Activated CD4-positive, alpha-beta T cell treated with anti-CD3 and anti-CD28 coated beads for 1 hour (primary cell): ENCODE data around the gene WDR26.
A peak's percentile ranks its signal among the peaks of the same experiment; 100 is the strongest.
"Not testable (repeated sequence)": the region's sequence is repeated elsewhere in the genome, so short reads cannot be mapped to it uniquely, and the experiment has no call there.

Source experiments
- DNase-seq: peaks from one replicate; pipeline ENCODE4 v3.0.0-alpha.2; 2020

Gene WDR26

DNA sequence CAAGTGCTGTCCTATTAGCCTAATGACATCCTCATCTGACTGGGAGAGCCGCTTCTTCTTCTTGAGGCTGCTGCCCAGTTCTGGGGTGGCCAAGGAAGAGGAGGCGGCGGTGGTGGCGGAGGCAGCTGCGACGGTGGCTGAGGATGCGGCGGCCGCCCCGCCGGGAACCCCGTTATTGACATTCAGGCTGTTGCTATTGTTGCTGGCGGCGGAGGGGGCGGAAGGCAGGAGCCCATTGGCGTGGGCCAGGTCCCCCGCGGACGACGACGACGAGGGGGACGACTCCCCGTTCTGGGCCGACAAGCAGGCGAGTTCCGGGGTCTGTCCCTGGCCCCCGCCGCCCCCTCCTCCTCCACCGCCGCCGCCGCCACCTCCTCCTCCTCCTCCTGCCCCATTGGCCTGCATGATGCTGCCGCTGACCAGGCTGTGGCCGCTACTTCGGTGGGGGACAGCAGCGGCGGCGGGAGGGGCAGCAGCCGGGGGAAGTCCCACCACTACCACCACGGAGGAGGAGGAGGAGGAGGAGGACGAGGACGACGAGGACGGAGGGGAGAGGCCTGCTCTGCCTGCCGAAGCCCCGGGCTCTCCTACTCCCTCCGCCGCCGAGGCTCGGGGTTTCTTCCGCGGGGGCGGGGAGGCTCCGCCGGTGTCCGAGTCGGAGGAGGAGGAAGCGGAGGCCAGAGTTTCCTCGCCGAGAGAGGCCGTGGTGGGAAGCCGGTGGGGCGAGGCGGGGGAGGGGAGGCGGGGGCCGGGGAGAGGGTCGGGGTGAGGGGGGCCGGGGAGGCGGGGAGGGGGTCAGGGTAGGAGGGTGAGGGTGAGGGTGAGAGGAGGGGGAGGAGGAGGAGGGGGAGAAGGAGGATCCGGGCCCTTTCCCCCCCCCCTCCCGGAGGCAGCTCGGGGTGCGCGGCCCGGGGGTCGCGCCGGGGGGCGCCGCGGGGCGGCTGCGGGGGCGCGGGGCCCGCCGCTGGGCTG, 610 bp downstream of the WDR26 start:
- DNase-seq, result peak; percentile 22

GRCh38 chr1:224433041-224433691, 1.4 kb downstream of the WDR26 start:
- DNase-seq, result no peak

- no peak for DNase-seq
Observed at GRCh38 chr1:224432672-224433040, 1.9 kb downstream of the WDR26 start.

DNA sequence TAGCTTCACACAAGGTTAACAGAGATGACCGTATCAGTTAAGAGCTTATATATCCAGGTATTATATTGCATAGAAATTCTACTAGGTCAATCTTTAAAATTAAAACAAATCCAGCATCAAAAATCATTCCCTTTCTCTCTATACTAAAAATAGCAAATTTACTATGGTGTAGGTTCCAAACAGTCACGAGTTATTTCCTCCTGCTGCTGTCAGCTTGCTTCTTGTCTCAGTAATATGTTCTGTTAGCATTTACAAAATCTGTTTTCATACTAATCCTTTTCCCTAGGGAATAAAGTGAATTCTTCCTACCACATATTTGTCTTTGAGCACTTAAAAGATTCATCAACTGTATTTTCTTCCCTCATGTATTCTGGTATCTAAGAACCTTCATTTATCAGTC, 2.5 kb downstream of the WDR26 start:
- no peak for DNase-seq

- no peak for DNase-seq
Observed at GRCh38 chr1:224431726-224432125, 2.9 kb downstream of the WDR26 start.

DNA sequence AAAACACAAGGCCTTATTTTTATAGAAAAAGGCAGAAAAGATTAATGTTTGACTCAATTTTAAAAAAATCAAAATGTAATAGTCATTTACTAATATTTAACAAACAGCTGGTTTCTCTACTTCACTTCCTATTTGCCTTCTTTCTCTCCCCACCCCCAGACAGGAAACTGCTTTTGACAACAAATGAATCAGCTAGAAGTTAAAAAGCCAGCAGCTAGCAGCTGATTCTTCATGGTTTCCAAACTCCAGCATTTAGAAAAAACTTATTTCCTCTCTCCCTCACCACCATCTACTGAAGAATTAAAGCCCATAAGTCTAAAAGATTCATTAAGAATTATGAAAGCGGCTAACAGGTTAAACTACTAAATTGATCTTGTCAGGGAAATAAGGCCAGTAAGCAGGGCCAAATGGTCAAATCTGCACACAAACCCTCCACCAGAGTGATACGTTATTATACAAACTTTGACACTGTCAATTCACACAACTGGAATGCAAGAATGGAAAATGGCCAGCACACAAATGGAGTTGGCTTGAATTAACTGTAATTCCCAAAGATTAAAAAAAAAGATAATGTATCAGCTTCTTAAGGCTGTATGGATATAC, 4.0 kb downstream of the WDR26 start:
- DNase-seq, result no peak

DNA sequence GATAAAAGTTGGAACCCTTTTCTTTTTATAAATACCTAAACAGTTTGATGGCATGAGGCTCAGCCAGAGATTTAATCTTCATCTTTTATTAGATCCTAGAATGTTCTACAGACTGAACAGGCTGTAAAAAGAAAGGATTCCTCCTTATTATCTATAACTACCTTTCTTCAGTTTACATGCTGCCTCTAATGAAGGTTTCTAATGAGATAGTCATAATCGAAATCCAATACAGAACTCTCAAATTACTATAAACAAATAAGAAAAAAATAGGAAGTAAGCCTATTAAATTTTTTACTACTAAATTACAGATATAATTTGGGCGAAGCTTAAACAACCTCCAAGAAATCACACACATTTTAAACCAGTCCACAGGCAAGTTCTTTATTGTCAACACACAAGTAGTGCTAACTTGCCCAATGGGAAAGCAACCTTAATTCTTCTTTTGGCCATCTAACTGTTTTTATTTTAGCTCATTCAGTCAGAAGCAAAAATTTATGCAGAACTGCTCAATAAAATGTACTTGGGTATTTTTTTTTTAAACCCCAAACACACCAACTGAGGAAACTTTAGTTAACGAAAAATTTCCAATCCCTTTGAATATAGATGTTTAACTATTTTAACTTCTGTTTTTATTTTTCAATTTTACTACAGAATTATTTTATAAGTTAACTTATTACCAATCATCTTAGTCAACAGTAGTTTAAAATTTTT, 4.8 kb downstream of the WDR26 start:
- no peak for DNase-seq

- not testable (repeated sequence) for DNase-seq
Observed at GRCh38 chr1:224428713-224429112, 5.9 kb downstream of the WDR26 start.

DNA sequence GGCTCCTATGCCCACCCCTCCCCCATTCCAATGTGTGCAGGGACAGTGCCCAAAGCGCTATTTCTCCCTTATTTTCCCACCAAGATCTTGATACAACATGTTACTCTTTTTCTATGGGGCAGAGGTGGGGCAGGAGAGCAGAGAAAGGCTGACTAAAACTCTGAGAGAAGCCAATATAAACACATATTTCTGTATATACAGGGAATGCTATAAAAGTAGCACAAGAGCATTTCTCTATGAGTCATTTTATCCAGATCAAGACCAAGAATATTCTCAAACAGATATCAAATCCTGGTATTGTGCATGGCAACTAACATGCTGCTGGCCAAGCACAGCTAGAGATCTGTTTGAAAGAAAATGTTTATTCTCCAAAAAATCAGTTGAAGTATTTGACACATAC, 7.3 kb downstream of the WDR26 start:
- no peak for DNase-seq

- DNase-seq, result not testable (repeated sequence)
Observed at GRCh38 chr1:224426869-224427268, 7.7 kb downstream of the WDR26 start.

- no peak for DNase-seq
Observed at GRCh38 chr1:224425279-224425884, 9.2 kb downstream of the WDR26 start.

- no peak for DNase-seq
Observed at GRCh38 chr1:224420106-224420505, 14.5 kb downstream of the WDR26 start.

- no peak for DNase-seq
Observed at GRCh38 chr1:224411766-224412165, 22.8 kb downstream of the WDR26 start.

DNA sequence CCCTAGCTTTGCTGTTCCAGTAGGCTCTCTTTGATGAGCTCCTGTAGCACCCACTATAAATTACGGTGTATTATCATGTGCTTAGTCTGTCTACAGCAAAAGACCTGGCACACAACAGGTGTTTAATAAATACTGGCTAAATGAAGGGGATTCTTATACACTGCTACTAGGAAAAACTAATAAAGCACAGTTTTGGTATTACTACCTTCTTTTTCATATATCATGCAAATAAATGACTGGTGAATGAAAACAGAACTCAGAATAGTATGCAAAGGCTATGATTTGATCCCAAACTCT, 26.4 kb downstream of the WDR26 start:
- DNase-seq, result no peak

- DNase-seq, result no peak
Observed at GRCh38 chr1:224407571-224408293, 26.9 kb downstream of the WDR26 start.

DNA sequence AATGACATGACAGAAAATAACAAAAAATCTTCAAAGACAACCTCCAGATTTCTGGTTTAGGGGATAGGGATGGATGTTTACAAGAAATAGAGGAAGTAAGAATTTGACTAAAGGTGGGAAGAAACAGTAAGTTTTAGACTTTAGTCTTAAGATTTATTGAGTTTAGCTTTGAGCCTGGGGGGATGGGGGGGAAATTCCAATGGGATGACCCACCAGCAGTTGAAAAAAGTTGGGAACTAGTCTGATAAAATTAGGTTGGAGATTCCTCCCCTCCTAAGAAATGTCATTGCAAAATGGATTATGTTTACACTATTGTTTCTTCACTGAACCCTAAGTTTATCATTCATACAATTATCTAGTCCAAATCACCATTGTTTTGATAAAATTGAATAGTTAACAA, 28.4 kb downstream of the WDR26 start:
- DNase-seq, result no peak

DNA sequence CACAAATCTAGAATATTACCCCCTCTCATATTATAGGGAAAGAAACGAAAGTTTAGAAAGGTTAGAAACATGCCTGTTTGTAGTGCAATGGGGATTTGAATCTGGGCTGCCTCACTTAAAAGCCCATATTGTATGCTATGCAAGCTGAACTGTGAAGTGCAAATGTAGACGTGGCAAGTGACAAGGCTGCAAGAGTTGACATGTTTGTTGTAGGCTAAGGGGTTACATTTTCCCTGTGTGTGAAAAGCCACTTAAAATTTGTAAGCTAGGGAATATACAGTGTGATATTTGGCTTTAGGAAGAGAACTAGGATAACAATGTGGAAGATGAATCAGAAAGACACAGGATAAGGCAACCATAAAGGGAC, 29.0 kb downstream of the WDR26 start:
- no peak for DNase-seq

DNA sequence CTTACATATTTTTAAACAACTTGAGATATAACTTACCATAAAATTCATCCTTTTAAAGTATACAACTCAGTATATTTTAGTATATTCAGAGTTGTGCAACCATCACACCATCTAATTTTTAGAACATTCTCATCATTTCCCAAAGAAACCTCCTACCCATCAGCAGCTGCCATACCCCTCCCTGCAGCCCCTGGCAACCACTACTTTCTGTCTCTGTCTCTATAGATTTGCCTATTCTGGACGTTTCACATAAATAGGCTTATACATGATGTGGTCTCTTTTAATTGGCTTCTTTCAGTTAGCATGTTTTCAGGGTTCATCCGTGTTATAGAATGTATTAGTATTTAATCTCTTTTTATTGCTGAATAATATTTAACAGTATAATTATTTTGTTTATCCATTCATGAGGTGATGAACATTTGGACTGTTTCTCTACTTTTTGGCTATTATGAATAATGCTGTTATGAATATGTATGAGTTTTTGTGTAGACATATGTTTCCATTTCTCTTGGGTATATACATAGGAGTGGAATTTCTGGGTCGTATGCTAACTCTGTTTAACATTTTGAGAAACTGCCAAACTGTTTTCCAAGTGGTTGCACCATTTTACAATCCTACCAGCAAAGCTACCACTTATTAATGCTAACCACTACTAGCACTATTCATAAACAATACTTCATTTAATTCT, 29.5 kb downstream of the WDR26 start:
- DNase-seq, result no peak

DNA sequence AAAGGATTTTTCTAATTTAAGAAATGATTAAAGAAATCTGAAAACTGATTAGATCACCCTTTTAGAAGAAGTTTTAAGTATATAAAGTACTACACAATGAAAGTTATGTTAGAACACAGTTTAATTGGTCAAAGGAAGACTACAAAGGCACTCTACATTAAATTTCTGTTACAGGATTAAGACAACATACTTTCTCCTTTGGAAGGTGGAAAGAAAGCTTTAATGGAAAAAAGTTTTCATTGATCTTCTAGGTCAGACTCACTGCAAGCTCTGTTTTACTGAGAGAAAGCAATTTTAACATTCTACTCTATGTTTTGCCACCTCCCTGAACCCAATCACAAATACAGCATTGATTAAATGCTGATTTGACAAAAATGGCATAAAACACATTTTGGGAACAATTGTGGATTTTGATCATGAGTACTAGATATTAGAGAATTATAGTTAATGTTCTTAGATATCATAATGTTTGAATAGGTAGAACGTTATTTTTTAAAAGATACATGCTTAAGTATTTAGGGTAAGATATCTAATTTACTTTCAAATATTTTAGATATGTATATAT, 32.0 kb downstream of the WDR26 start:
- DNase-seq, result no peak

GRCh38 chr1:224399887-224400286, 34.7 kb downstream of the WDR26 start:
- no peak for DNase-seq

DNA sequence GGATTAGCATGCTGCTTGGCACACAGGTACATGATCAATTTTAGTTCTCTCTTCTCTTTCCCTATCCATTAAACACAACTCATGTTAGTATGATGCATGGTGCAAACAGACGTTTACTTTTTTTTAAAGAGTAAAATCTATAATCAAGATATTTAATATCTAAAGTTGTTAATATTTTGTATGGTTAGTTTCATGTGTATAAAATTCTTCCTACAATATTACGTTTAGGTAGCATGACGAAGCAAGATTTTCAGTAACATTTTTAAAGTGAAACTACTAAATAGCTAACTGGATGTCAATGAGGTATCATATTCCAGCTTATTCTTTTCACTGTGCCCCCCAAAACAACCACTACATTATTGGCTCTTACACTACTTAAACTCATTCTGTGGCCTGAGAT, 41.3 kb downstream of the WDR26 start:
- no peak for DNase-seq
